ENCODE results near the gene GMDS. TPM values are rescaled to one million over a fixed set of nuclear protein-coding genes. Genes with fewer than 3 reads are reported as not detected.
A peak's percentile ranks its signal among the peaks of the same experiment; 100 is the strongest.

The GMDS gene
- polyA plus RNA-seq, 1 experiment = 7.1 TPM

- Histone ChIP-seq H3K4me3 (ENCODE audit: low read depth, low read length) (no peak overlapping the region), H3K27me3 (ENCODE audit: control insufficient read depth, insufficient read depth, low read length) (no peaks in the 10 kb centered on the region), H3K36me3 (ENCODE audit: control insufficient read depth, insufficient read depth, low read length) (no peaks in the 10 kb centered on the region)
- POLR2A ChIA-PET = no interaction called here
- no peak for TF ChIP-seq CTCF (IDR thresholded peaks at IDR 0.05; ENCODE audit: insufficient read depth, low read depth, low read length)
- CTCF ChIA-PET = no interaction called here
- DNase-seq (ENCODE audit: low read depth) = no peak
Measured at GRCh38 chr6:2178125-2178524, 67.3 kb downstream of the GMDS start.

GRCh38 chr6:2175825-2176224 is 69.6 kb downstream of the GMDS start:
- Histone ChIP-seq H3K27me3 (ENCODE audit: control insufficient read depth, insufficient read depth, low read length) (no peaks in the 10 kb centered on the region), H3K36me3 (ENCODE audit: control insufficient read depth, insufficient read depth, low read length) (no peaks in the 10 kb centered on the region), H3K4me3 (ENCODE audit: low read depth, low read length) (no peak overlapping the region)
- TF ChIP-seq CTCF (IDR thresholded peaks at IDR 0.05; ENCODE audit: insufficient read depth, low read depth, low read length) = no peak
- DNase-seq (ENCODE audit: low read depth) = no peak
- CTCF ChIA-PET = no interaction called here
- POLR2A ChIA-PET = no interaction called here

DNA sequence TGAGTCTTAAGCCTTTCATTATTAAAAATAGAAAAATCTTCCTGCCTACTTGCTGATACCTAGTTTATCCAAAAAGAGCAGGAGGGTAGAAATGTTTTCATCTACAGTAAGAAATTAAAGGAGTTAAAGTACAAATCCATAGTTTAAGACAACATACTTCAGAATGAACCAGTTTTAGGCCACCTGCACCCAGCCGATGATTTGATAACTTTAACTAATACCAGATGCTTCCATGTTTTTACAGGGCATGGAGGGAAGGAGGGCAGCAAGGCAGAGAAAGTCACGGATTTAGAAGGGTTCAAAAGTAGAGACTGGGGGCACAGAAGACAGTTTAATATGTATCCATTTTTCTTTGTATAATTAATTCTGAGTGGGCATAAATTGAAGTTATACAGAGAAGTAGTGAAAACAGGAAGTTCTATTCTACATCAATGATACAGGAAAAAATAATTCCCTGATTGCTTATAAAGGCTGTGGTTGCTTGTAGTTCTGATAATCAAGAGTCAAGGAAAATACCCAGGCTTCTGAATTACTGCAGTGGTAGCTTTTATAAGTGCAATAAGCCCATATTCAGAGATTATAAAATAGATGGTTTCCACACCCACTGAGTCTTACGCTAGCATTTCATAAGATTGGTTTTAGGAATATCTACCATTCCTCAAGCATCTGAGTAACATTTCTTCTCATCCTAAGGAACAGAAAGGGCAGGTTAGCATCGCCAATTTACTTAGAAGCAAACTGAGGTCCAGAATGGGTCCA is 72.0 kb downstream of the GMDS start:
- DNase-seq (ENCODE audit: low read depth) = no peak
- ChIA-PET CTCF (no interaction called here), POLR2A (no interaction called here)
- no peaks in the 10 kb centered on the region for H3K36me3 ChIP-seq (ENCODE audit: control insufficient read depth, insufficient read depth, low read length)
- H3K27me3 ChIP-seq (ENCODE audit: control insufficient read depth, insufficient read depth, low read length) = no peaks in the 10 kb centered on the region
- no peak for TF ChIP-seq CTCF (IDR thresholded peaks at IDR 0.05; ENCODE audit: insufficient read depth, low read depth, low read length)
- H3K4me3 ChIP-seq (ENCODE audit: low read depth, low read length) = no peak overlapping the region

- ChIA-PET POLR2A (no interaction called here), CTCF (no interaction called here)
- H3K4me3 ChIP-seq (ENCODE audit: low read depth, low read length) = no peak overlapping the region
- no peaks in the 10 kb centered on the region for H3K36me3 ChIP-seq (ENCODE audit: control insufficient read depth, insufficient read depth, low read length)
- no peak for DNase-seq (ENCODE audit: low read depth)
- no peaks in the 10 kb centered on the region for H3K27me3 ChIP-seq (ENCODE audit: control insufficient read depth, insufficient read depth, low read length)
- no peak for TF ChIP-seq CTCF (IDR thresholded peaks at IDR 0.05; ENCODE audit: insufficient read depth, low read depth, low read length)
Measured at GRCh38 chr6:2171728-2172127, 73.7 kb downstream of the GMDS start.

- TF ChIP-seq CTCF (IDR thresholded peaks at IDR 0.05; ENCODE audit: insufficient read depth, low read depth, low read length) = no peak
- no peak overlapping the region for H3K4me3 ChIP-seq (ENCODE audit: low read depth, low read length)
- ChIA-PET CTCF (no interaction called here), POLR2A (no interaction called here)
- H3K36me3 ChIP-seq (ENCODE audit: control insufficient read depth, insufficient read depth, low read length) = no peaks in the 10 kb centered on the region
- DNase-seq (ENCODE audit: low read depth) = peak; percentile 16
- H3K27me3 ChIP-seq (ENCODE audit: control insufficient read depth, insufficient read depth, low read length) = no peaks in the 10 kb centered on the region
Measured at GRCh38 chr6:2168480-2168879, 76.9 kb downstream of the GMDS start.

Measured in BJ (cell line).